A549 (cell line): ENCODE measurements around the gene TNFRSF13B.

Experiments
- BHLHE40 ChIP-seq: IDR thresholded peaks from 2 replicates; pipeline ENCODE4 v1.6.1; 2012; ENCODE audit warnings: low read depth, low read length, inconsistent platforms
- EP300 ChIP-seq, 2 experiments: fragments of >200 bp; sonication (Bioruptor Twin); formaldehyde crosslinking; IDR thresholded peaks; 2 replicates in 1 of 2; 3 replicates in 1 of 2; pipeline ENCODE4 v1.6.1; 2016 to 2017
- HOXB13 ChIP-seq: fragments of 250-450 bp; sonication (Bioruptor Pico); IDR thresholded peaks from 2 replicates; pipeline ENCODE4 v1.5.0; 2020; ENCODE audit warnings: low read depth, mild to moderate bottlenecking, moderate library complexity
- KDM1A ChIP-seq: fragments of 200-600 bp; sonication (generic); IDR thresholded peaks from 2 replicates; pipeline ENCODE4 v1.6.1; 2016; ENCODE audit warnings: low read depth, mild to moderate bottlenecking
- MYC ChIP-seq: IDR thresholded peaks from 2 replicates; pipeline ENCODE4 v1.6.1; 2012; ENCODE audit warnings: mild to moderate bottlenecking, inconsistent platforms, low read length, improper control_type of control experiment, borderline replicate concordance
- POLR2A ChIP-seq: IDR thresholded peaks from 2 replicates; pipeline ENCODE4 v1.6.1; 2012; ENCODE audit warnings: mild to moderate bottlenecking, low read length
- RAD21 ChIP-seq, 2 experiments: fragments of >200 bp in 1 of 2; sonication (Bioruptor Twin) in 1 of 2; formaldehyde crosslinking in 1 of 2; IDR thresholded peaks in 1 of 2; conservative IDR thresholded peaks in 1 of 2; 2 replicates in 1 of 2; 3 replicates in 1 of 2; pipeline ENCODE4 v1.6.1; 2012 to 2018; ENCODE audit warnings: inconsistent platforms in 1 of 2
- RFX5 ChIP-seq: fragments of 450-650 bp; IDR thresholded peaks from 2 replicates; pipeline ENCODE4 v1.7.1; 2014; ENCODE audit warnings: antibody characterized with exemption, mild to moderate bottlenecking, moderate library complexity
- TF ChIP-seq, protein P1 (sequence below): fragments of >200 bp; sonication (Bioruptor Twin); formaldehyde crosslinking; IDR thresholded peaks from 3 replicates; pipeline ENCODE4 v1.5.1; 2016
- TF ChIP-seq, protein P2 (sequence below): fragments of 450-650 bp; IDR thresholded peaks from 2 replicates; pipeline ENCODE4 v1.6.1; 2014; ENCODE audit warnings: antibody characterized with exemption

DNA sequence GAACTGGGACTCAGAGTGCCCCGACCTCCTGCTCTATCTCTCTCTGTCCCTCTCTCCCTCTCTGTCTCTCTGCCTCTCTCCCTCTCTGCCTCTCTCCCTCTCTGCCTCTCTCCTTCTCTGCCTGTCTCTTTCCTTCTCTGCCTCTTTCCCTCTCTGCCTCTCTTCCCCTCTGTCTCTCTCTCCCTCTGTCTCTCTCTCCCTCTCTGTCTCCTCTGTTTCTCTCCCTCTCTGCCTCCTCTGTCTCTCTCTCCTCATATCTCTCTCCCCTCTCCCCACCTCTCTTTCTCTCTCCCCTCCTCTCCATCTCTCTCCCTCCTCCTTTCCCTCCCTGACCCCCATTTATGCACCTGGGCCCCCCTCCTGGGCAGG lies 32.7 kb downstream of the TNFRSF13B start:
- TF ChIP-seq HOXB13 (CRISPR knock-in tag) = no peak
- TF ChIP-seq MYC = no peak
- TF ChIP-seq POLR2A = no peak
- TF ChIP-seq RFX5 = no peak
- TF ChIP-seq EP300 (IDR thresholded peaks at IDR 0.05) = no peak
- no peak for TF ChIP-seq KDM1A
- TF ChIP-seq, protein P1, sequence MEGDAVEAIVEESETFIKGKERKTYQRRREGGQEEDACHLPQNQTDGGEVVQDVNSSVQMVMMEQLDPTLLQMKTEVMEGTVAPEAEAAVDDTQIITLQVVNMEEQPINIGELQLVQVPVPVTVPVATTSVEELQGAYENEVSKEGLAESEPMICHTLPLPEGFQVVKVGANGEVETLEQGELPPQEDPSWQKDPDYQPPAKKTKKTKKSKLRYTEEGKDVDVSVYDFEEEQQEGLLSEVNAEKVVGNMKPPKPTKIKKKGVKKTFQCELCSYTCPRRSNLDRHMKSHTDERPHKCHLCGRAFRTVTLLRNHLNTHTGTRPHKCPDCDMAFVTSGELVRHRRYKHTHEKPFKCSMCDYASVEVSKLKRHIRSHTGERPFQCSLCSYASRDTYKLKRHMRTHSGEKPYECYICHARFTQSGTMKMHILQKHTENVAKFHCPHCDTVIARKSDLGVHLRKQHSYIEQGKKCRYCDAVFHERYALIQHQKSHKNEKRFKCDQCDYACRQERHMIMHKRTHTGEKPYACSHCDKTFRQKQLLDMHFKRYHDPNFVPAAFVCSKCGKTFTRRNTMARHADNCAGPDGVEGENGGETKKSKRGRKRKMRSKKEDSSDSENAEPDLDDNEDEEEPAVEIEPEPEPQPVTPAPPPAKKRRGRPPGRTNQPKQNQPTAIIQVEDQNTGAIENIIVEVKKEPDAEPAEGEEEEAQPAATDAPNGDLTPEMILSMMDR = no peak
- TF ChIP-seq, protein P2, sequence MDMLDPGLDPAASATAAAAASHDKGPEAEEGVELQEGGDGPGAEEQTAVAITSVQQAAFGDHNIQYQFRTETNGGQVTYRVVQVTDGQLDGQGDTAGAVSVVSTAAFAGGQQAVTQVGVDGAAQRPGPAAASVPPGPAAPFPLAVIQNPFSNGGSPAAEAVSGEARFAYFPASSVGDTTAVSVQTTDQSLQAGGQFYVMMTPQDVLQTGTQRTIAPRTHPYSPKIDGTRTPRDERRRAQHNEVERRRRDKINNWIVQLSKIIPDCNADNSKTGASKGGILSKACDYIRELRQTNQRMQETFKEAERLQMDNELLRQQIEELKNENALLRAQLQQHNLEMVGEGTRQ = no peak
- no peak for TF ChIP-seq BHLHE40
- no peak for TF ChIP-seq RAD21 (conservative IDR thresholded peaks at IDR 0.05 in 1 of 2, IDR thresholded peaks at IDR 0.05 in 1 of 2)
